ENCODE data around the gene STING1. TPM values are rescaled to one million over a fixed set of nuclear protein-coding genes. Genes with fewer than 3 reads are reported as not detected.

STING1 gene
- total and polyA plus RNA-seq, 8 donors, result 3.1 to 19.7 (median 8.6) TPM

- intact Hi-C loops (cut with DNase I), result no loop called here
- Histone ChIP-seq H3K36me3 (no peaks in the 10 kb centered on the region), H3K27me3 (no peaks in the 10 kb centered on the region), H3K4me3 (no peak overlapping the region), H3K4me1 (no peaks in the 10 kb centered on the region), H3K9me3 (no peaks in the 10 kb centered on the region), H3K27ac (no peak overlapping the region)
- 83 to 92% methylated on average over 4 of the region's 4 CpGs for WGBS, 2 donors
- ATAC-seq, result no peak
- no peak for DNase-seq
- no peak for TF ChIP-seq CTCF (IDR thresholded peaks at IDR 0.05)
- no peak for FAIRE-seq
These were observed 18.8 kb upstream of the STING1 start for GRCh38 chr5:139501381-139501780.

- DNase-seq (no peak), FAIRE-seq (no peak), ATAC-seq (peak in 2 of 4 donors; percentile 22 to 56)
- peak overlapping the region in 1 of 4 donors; percentile 12 for H3K27ac ChIP-seq
- no peaks in the 10 kb centered on the region for H3K9me3 ChIP-seq
- no peaks in the 10 kb centered on the region for H3K27me3 ChIP-seq
- WGBS, 2 donors, result 84 to 88% methylated on average over 3 of the region's 3 CpGs
- intact Hi-C loops (cut with DNase I), result no loop called here
- no peak for TF ChIP-seq CTCF (IDR thresholded peaks at IDR 0.05)
- no peak overlapping the region for H3K4me3 ChIP-seq
- H3K36me3 ChIP-seq, result no peaks in the 10 kb centered on the region
- no peaks in the 10 kb centered on the region for H3K4me1 ChIP-seq
These were observed 13.3 kb upstream of the STING1 start for GRCh38 chr5:139495638-139496435.

GRCh38 chr5:139494832-139495231 lies 12.3 kb upstream of the STING1 start:
- ATAC-seq, result no peak
- FAIRE-seq, result no peak
- Histone ChIP-seq H3K4me3 (no peak overlapping the region), H3K9me3 (no peaks in the 10 kb centered on the region), H3K27ac (no peak overlapping the region), H3K36me3 (no peaks in the 10 kb centered on the region), H3K27me3 (no peaks in the 10 kb centered on the region), H3K4me1 (no peaks in the 10 kb centered on the region)
- TF ChIP-seq CTCF (IDR thresholded peaks at IDR 0.05), result no peak
- DNase-seq, result no peak
- intact Hi-C loops (cut with DNase I), result no loop called here

GRCh38 chr5:139494256-139494655 lies 11.7 kb upstream of the STING1 start:
- FAIRE-seq, result no peak
- TF ChIP-seq CTCF (IDR thresholded peaks at IDR 0.05), result no peak
- Histone ChIP-seq H3K4me1 (no peaks in the 10 kb centered on the region), H3K27me3 (no peaks in the 10 kb centered on the region), H3K27ac (no peak overlapping the region), H3K4me3 (no peak overlapping the region), H3K9me3 (no peaks in the 10 kb centered on the region), H3K36me3 (no peaks in the 10 kb centered on the region)
- no peak for ATAC-seq
- intact Hi-C loops (cut with DNase I), result no loop called here
- 79 to 87% methylated on average over 3 of the region's 3 CpGs for WGBS, 2 donors
- DNase-seq, result no peak

DNA sequence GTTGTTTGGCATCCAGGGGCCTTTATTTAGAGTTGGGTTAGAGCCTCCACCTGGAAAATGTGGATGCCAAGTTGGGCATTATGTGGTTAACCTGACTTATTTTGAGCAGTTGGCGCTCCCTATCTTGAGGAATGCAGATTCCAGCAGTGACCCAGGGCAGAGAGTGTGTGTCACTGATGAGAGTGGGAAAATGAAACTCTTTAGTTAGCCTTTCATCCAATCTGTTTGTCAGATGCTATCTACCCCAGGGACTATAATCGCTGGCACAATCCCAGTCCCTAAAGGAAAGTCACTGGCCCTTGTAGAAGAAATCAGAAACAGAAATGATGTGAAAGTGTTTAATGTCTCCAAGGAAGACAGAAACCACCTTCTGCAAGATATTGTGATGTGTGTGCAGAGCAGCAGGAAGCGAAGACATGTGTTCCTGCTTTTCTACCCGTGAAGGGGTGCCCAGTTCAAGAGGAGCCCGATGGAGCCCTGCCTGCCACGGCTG lies 10.2 kb upstream of the STING1 start:
- ATAC-seq (peak in 3 of 4 donors; percentile 63 to 69 (median 66)), FAIRE-seq (no peak), DNase-seq (no peak)
- 27 to 38% methylated on average over 6 of the region's 6 CpGs for WGBS, 2 donors
- Histone ChIP-seq H3K9me3 (no peaks in the 10 kb centered on the region), H3K36me3 (no peaks in the 10 kb centered on the region), H3K4me1 (no peaks in the 10 kb centered on the region), H3K4me3 (no peak overlapping the region), H3K27me3 (no peaks in the 10 kb centered on the region), H3K27ac (peak overlapping the region in 3 of 4 donors; percentile 32 to 66 (median 40))
- intact Hi-C loops (cut with DNase I), result no loop called here
- no peak for TF ChIP-seq CTCF (IDR thresholded peaks at IDR 0.05)

Data from pancreas (tissue), 10 donors.